OCI-LY1 (cell line): ENCODE data around the gene NRGN.

Experiments
- H2AFZ ChIP-seq: fragments of 200-600 bp; sonication (generic), shearing (Covaris generic); 2 replicates; pipeline ENCODE4 v1.6.0; 2014; ENCODE audit warnings: antibody characterized with exemption, mild to moderate bottlenecking, low read length
- H3F3A ChIP-seq: fragments of 200-600 bp; sonication (generic), shearing (Covaris generic); 2 replicates; pipeline ENCODE4 v1.6.0; 2014; ENCODE audit warnings: mild to moderate bottlenecking, antibody characterized with exemption, low read length, moderate library complexity; ENCODE audit not compliant: insufficient read depth
- H3K27ac ChIP-seq: fragments of 200-600 bp; sonication (generic); 2 replicates; pipeline ENCODE4 v1.5.1; 2014; ENCODE audit warnings: low read length, mixed run types, mild to moderate bottlenecking, low read depth; ENCODE audit not compliant: poor library complexity, severe bottlenecking
- H3K27me3 ChIP-seq: fragments of 200-600 bp; sonication (generic); 2 replicates; pipeline ENCODE4 v1.6.0; 2014; ENCODE audit warnings: antibody characterized with exemption, mild to moderate bottlenecking, low read length, moderate library complexity; ENCODE audit not compliant: insufficient read depth
- H3K36me3 ChIP-seq: fragments of 200-600 bp; sonication (generic); 2 replicates; pipeline ENCODE4 v1.6.1; 2014; ENCODE audit warnings: mild to moderate bottlenecking, antibody characterized with exemption, low read length, moderate library complexity, mixed read lengths; ENCODE audit not compliant: insufficient read depth
- H3K4me1 ChIP-seq: fragments of 200-600 bp; sonication (generic); 2 replicates; pipeline ENCODE4 v1.5.1; 2014; ENCODE audit warnings: mild to moderate bottlenecking, low read length, moderate library complexity; ENCODE audit not compliant: insufficient read depth, severe bottlenecking
- H3K4me2 ChIP-seq: fragments of 200-600 bp; sonication (generic), shearing (Covaris generic); 2 replicates; pipeline ENCODE4 v1.6.1; 2014; ENCODE audit warnings: low read length
- H3K4me3 ChIP-seq: fragments of 200-600 bp; sonication (generic); 2 replicates; pipeline ENCODE4 v1.5.1; 2014; ENCODE audit warnings: low read length, low read depth, mild to moderate bottlenecking, mixed read lengths; ENCODE audit not compliant: poor library complexity, severe bottlenecking
- H3K79me2 ChIP-seq: fragments of 200-600 bp; shearing (Covaris generic); 2 replicates; pipeline ENCODE4 v1.6.1; 2016; ENCODE audit warnings: mixed run types, low read length, mixed read lengths; ENCODE audit not compliant: insufficient read depth
- H3K9ac ChIP-seq: fragments of 200-600 bp; sonication (generic), shearing (Covaris generic); 2 replicates; pipeline ENCODE4 v1.6.1; 2014; ENCODE audit warnings: mild to moderate bottlenecking, low read length, mixed read lengths
- H3K9me2 ChIP-seq: fragments of 200-600 bp; sonication (generic), shearing (Covaris generic); 2 replicates; pipeline ENCODE4 v1.6.1; 2014; ENCODE audit warnings: low read depth, mild to moderate bottlenecking, low read length, mixed read lengths
- H3K9me3 ChIP-seq: fragments of 200-600 bp; shearing (Covaris generic); 2 replicates; pipeline ENCODE4 v1.6.1; 2014; ENCODE audit warnings: low read length, mixed read lengths
- H4K20me1 ChIP-seq: fragments of 200-600 bp; sonication (generic), shearing (Covaris generic); 2 replicates; pipeline ENCODE4 v1.6.0; 2016; ENCODE audit warnings: mild to moderate bottlenecking, low read length; ENCODE audit not compliant: insufficient read depth
- EZH2 ChIP-seq: fragments of 200-600 bp; sonication (generic), shearing (Covaris generic); IDR thresholded peaks from 2 replicates; pipeline ENCODE4 v1.8.0; 2017; ENCODE audit warnings: borderline replicate concordance, mixed run types, mild to moderate bottlenecking, antibody characterized with exemption, low read length, moderate library complexity, mixed read lengths
- TF ChIP-seq, protein P1 (sequence below): fragments of 200-600 bp; sonication (generic), shearing (Covaris generic); IDR thresholded peaks from 2 replicates; pipeline ENCODE4 v1.5.1; 2017; ENCODE audit warnings: mild to moderate bottlenecking, antibody characterized with exemption, low read length, moderate library complexity, mixed read lengths

Gene NRGN

DNA sequence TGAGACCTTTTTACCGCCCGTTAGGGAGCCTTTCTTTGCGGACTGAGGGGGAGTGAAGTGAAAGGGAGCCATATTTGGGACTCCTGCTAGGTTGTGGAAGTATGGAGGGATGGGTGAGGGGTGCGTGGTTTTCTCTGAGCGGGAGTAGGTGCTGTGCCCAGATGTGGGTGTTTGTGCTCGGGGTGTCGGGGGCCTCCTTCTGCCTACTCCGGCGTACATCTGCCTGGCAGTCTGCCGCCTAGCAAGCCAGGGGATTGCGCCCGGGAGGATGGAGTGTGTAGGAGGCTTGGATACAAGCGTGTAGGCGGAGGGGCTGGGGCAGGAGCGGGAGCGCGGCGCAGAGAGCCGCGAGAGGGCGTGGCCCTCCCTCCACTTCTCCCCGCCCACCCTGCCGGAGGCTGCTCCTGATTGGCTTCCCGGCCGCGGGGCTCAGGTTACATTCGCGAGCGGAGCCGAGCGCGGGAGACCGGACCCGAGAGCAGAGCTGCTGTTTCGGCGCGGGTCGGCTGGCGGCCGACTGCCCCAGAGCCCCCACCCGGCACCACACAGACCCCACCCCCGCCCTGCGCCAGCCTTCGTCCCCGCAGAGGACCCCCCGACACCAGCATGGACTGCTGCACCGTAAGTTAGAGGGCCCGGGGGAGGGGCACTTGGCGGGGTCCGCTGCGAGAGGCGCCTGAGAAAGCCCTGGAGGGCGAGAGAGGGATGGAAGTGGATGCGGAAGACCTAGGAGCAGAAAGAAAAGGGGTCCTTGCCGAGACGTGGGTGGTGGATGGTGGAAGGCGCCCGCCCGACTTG lies at the start of gene NRGN:
NRGN (plus strand) TSS at position 464 of the 798 bp plus-strand sequence; CDS start at position 607, 143 bp downstream.
- TF ChIP-seq EZH2: no peak
- TF ChIP-seq, protein P1, sequence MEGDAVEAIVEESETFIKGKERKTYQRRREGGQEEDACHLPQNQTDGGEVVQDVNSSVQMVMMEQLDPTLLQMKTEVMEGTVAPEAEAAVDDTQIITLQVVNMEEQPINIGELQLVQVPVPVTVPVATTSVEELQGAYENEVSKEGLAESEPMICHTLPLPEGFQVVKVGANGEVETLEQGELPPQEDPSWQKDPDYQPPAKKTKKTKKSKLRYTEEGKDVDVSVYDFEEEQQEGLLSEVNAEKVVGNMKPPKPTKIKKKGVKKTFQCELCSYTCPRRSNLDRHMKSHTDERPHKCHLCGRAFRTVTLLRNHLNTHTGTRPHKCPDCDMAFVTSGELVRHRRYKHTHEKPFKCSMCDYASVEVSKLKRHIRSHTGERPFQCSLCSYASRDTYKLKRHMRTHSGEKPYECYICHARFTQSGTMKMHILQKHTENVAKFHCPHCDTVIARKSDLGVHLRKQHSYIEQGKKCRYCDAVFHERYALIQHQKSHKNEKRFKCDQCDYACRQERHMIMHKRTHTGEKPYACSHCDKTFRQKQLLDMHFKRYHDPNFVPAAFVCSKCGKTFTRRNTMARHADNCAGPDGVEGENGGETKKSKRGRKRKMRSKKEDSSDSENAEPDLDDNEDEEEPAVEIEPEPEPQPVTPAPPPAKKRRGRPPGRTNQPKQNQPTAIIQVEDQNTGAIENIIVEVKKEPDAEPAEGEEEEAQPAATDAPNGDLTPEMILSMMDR: no peak
- H3K4me2 ChIP-seq: peak within 1 kb of the TSS; percentile 76
- peak within 1 kb of the TSS; percentile 46; the same call in 1 of the 2 replicates for H3K9ac ChIP-seq
- H3K27me3 ChIP-seq: no peaks in the 10 kb centered on the region
- no peaks in the 10 kb centered on the region for H3K9me3 ChIP-seq
- H4K20me1 ChIP-seq: no peaks in the 10 kb centered on the region
- no peaks in the 10 kb centered on the region for H3K36me3 ChIP-seq
- no peaks in the 10 kb centered on the region for H3K9me2 ChIP-seq
- no peak within 1 kb of the TSS for H2AFZ ChIP-seq
- no peaks in the 10 kb centered on the region for H3F3A ChIP-seq
- H3K79me2 ChIP-seq: no peaks in the 10 kb centered on the region
- H3K4me3 ChIP-seq: peak within 1 kb of the TSS; percentile 64
- H3K4me1 ChIP-seq: peaks cover 9% of the 10 kb centered on the region
- H3K27ac ChIP-seq: no peak within 1 kb of the TSS

DNA sequence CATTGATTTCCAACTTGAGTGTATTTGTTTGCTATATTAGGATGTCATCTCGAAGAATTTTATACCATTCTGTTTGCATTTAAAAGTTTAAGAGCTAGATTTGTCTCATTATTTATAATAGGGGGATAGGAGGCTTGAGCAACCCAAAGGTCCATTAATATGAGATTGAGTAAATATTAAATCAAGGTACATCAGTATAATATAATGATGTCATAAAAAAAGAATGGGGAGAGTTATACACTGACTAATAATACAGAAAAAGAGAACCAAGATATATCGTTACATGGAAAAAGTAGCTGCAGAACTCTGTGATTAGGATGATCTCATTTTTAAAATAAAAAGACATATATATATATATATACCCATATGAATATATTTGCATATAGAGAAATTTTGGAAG lies 46.6 kb upstream of the NRGN start:
- TF ChIP-seq, protein P1: no peak
- TF ChIP-seq EZH2: no peak
- H4K20me1 ChIP-seq: no peaks in the 10 kb centered on the region
- no peaks in the 10 kb centered on the region for H3K79me2 ChIP-seq
- H2AFZ ChIP-seq: no peak overlapping the region
- no peak overlapping the region for H3K4me3 ChIP-seq
- H3K9ac ChIP-seq: no peak overlapping the region
- no peaks in the 10 kb centered on the region for H3K27me3 ChIP-seq
- H3K4me1 ChIP-seq: no peaks in the 10 kb centered on the region
- H3F3A ChIP-seq: no peaks in the 10 kb centered on the region
- no peaks in the 10 kb centered on the region for H3K36me3 ChIP-seq
- H3K9me2 ChIP-seq: no peaks in the 10 kb centered on the region
- no peak overlapping the region for H3K4me2 ChIP-seq
- no peak overlapping the region for H3K27ac ChIP-seq
- H3K9me3 ChIP-seq: no peaks in the 10 kb centered on the region

DNA sequence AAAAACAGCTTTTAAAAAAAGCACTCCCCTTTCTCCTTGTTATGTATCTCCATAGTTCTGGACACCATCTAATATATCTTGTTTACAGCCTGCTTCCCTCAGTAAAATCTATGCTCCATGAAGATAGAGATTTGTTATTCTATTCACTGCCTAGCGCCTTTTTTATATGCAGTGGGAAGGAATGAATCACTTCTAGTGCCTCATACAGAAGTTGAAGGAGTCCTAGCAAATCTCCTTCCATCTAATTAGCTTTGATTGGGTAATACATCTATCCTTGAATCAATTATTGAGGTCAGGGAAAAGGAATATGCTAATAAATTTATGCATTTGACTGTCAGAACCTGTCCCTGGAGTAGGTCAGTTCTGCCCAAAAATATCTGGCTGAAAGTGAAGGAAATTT lies 40.2 kb upstream of the NRGN start:
- Histone ChIP-seq H3K9me3 (no peaks in the 10 kb centered on the region), H3K27me3 (no peaks in the 10 kb centered on the region), H3K4me3 (no peak overlapping the region), H4K20me1 (no peaks in the 10 kb centered on the region), H3K9ac (no peak overlapping the region), H3K9me2 (no peaks in the 10 kb centered on the region), H3F3A (no peaks in the 10 kb centered on the region), H3K4me1 (no peaks in the 10 kb centered on the region), H3K4me2 (no peak overlapping the region), H3K79me2 (no peaks in the 10 kb centered on the region), H2AFZ (no peak overlapping the region), H3K27ac (no peak overlapping the region), H3K36me3 (no peaks in the 10 kb centered on the region)
- TF ChIP-seq, protein P1: no peak
- no peak for TF ChIP-seq EZH2
